Endodermal cell (in vitro differentiated cells): ENCODE data around the gene MIOS. TPM values are rescaled to one million over a fixed set of nuclear protein-coding genes. Genes with fewer than 3 reads are reported as not detected.
A peak's percentile ranks its signal among the peaks of the same experiment; 100 is the strongest.

Source experiments
- DNase-seq: peaks from one replicate; pipeline ENCODE4 v3.0.0-alpha.2; 2017
- H3K27ac ChIP-seq: 2 replicates; pipeline ENCODE4 v1.5.1; 2013; ENCODE audit warnings: mild to moderate bottlenecking, low read depth, low read length, moderate library complexity
- H3K27me3 ChIP-seq: 2 replicates; pipeline ENCODE4 v1.6.1; 2013; ENCODE audit warnings: mild to moderate bottlenecking, low read length, moderate library complexity; ENCODE audit not compliant: insufficient read depth, control insufficient read depth, poor library complexity, severe bottlenecking
- H3K36me3 ChIP-seq: 2 replicates; pipeline ENCODE4 v1.7.0; 2013; ENCODE audit warnings: mild to moderate bottlenecking, low read length, moderate library complexity; ENCODE audit not compliant: control insufficient read depth, insufficient read depth
- H3K4me1 ChIP-seq: one replicate; pipeline ENCODE4 v1.7.0; 2013; ENCODE audit warnings: low read length; ENCODE audit not compliant: control insufficient read depth, insufficient read depth
- H3K4me3 ChIP-seq: 2 replicates; pipeline ENCODE4 v1.5.1; 2013; ENCODE audit warnings: mild to moderate bottlenecking, low read length, moderate library complexity
- H3K9ac ChIP-seq: 2 replicates; pipeline ENCODE4 v1.6.1; 2013; ENCODE audit warnings: mild to moderate bottlenecking, low read length, moderate library complexity; ENCODE audit not compliant: poor library complexity, severe bottlenecking; ENCODE audit errors: extremely low read depth
- H3K9me3 ChIP-seq: 2 replicates; pipeline ENCODE4 v1.6.1; 2013; ENCODE audit warnings: mild to moderate bottlenecking, low read length, moderate library complexity; ENCODE audit not compliant: control insufficient read depth
- H3K27ac Mint-ChIP-seq: 2 replicates; pipeline ENCODE4 v1.8.0; 2020; ENCODE audit warnings: mixed read lengths
- H3K27me3 Mint-ChIP-seq: 2 replicates; pipeline ENCODE4 v1.8.0; 2021; ENCODE audit warnings: mild to moderate bottlenecking, mixed read lengths; ENCODE audit not compliant: insufficient read depth
- H3K36me3 Mint-ChIP-seq: 2 replicates; pipeline ENCODE4 v1.8.0; 2020; ENCODE audit warnings: low read depth, mixed read lengths
- H3K4me1 Mint-ChIP-seq: 2 replicates; pipeline ENCODE4 v1.8.0; 2020; ENCODE audit warnings: mixed read lengths
- H3K4me3 Mint-ChIP-seq: 2 replicates; pipeline ENCODE4 v1.8.0; 2020; ENCODE audit warnings: mild to moderate bottlenecking, moderate library complexity, mixed read lengths
- H3K9me3 Mint-ChIP-seq: 2 replicates; pipeline ENCODE4 v1.8.0; 2020; ENCODE audit warnings: mild to moderate bottlenecking, mixed read lengths
- CTCF ChIP-seq: fragments of 200-600 bp; sonication (generic); conservative IDR thresholded peaks from 2 replicates; pipeline ENCODE4 v1.5.0; 2021; ENCODE audit warnings: antibody characterized with exemption, mild to moderate bottlenecking
- WGBS, 2 experiments: methylation state at CpG; one replicate each; pipeline versions ENCODE4 v1.1.5 to v1.1.7; 2013; ENCODE audit warnings: missing lambda C conversion rate in 2 of 2, mixed read lengths in 1 of 2; ENCODE audit not compliant: insufficient coverage in 1 of 2, insufficient read length in 1 of 2; 5-methylcytosine and 5-hydroxymethylcytosine counted together
- total RNA-seq, 2 donors: library from RNA; stranded (reverse); fragmentation: NEBNext Ultra II Directional in 1 of 2; extraction: Animal tissue kit (Norgen Biotek cat#: 25700) in 1 of 2; gene quantifications; 2 replicates in 1 of 2; 3 replicates in 1 of 2; pipeline ENCODE4 v1.2.1, GENCODE V29; 2021

Gene MIOS
- total RNA-seq, 2 donors from 2014 or later = 53.3 to 55.8 TPM

- peaks cover 18% of the 10 kb centered on the region for H3K4me1 Mint-ChIP-seq
- H3K4me1 ChIP-seq = peaks cover 8% of the 10 kb centered on the region
- peak overlapping the region; percentile 83 for H3K9ac ChIP-seq
- DNase-seq = peak; percentile 73
- H3K4me3 Mint-ChIP-seq = no peak overlapping the region
- no peak overlapping the region for H3K27ac ChIP-seq
- H3K4me3 ChIP-seq = peak overlapping the region; percentile 97
- H3K9me3 ChIP-seq = peaks cover 24% of the 10 kb centered on the region
- H3K36me3 ChIP-seq = peaks cover 19% of the 10 kb centered on the region
- H3K27me3 ChIP-seq = no peaks in the 10 kb centered on the region
- WGBS, 2 experiments = 89 to 90% methylated on average over 19 to 26 of the region's 26 CpGs
- TF ChIP-seq CTCF = no peak
- peaks cover 29% of the 10 kb centered on the region for H3K36me3 Mint-ChIP-seq
- no peaks in the 10 kb centered on the region for H3K27me3 Mint-ChIP-seq
- H3K9me3 Mint-ChIP-seq = peaks cover 19% of the 10 kb centered on the region
- H3K27ac Mint-ChIP-seq = no peak overlapping the region
Measured at GRCh38 chr7:7565746-7566650, 686 bp upstream of the MIOS start.

- Histone ChIP-seq H3K9me3 (peaks cover 13% of the 10 kb centered on the region), H3K9ac (peak overlapping the region; percentile 83), H3K4me3 (peak overlapping the region; percentile 97), H3K36me3 (peaks cover 39% of the 10 kb centered on the region), H3K4me1 (peaks cover 8% of the 10 kb centered on the region), H3K27me3 (no peaks in the 10 kb centered on the region), H3K27ac (no peak overlapping the region)
- WGBS, 2 experiments = 83 to 89% methylated on average over 1 of the region's 2 CpGs
- peaks cover 35% of the 10 kb centered on the region for H3K36me3 Mint-ChIP-seq
- no peak for DNase-seq
- peaks cover 15% of the 10 kb centered on the region for H3K9me3 Mint-ChIP-seq
- H3K27me3 Mint-ChIP-seq = no peaks in the 10 kb centered on the region
- H3K4me1 Mint-ChIP-seq = peaks cover 18% of the 10 kb centered on the region
- H3K4me3 Mint-ChIP-seq = no peak overlapping the region
- no peak for TF ChIP-seq CTCF
- peak overlapping the region; percentile 67 for H3K27ac Mint-ChIP-seq
Measured at GRCh38 chr7:7567898-7568531, 1.3 kb downstream of the MIOS start.

- H3K27me3 ChIP-seq = no peaks in the 10 kb centered on the region
- H3K27ac ChIP-seq = no peak overlapping the region
- Mint-ChIP-seq H3K4me1 (peaks cover 13% of the 10 kb centered on the region), H3K27me3 (no peaks in the 10 kb centered on the region), H3K9me3 (peaks cover 15% of the 10 kb centered on the region), H3K36me3 (peaks cover 41% of the 10 kb centered on the region), H3K4me3 (no peak overlapping the region), H3K27ac (no peak overlapping the region)
- peak overlapping the region; percentile 97 for H3K4me3 ChIP-seq
- peaks cover 13% of the 10 kb centered on the region for H3K9me3 ChIP-seq
- H3K36me3 ChIP-seq = peaks cover 44% of the 10 kb centered on the region
- no peak for TF ChIP-seq CTCF
- WGBS, 2 experiments = 95 to 100% methylated on average over 4 of the region's 4 CpGs
- no peak for DNase-seq
- peaks cover 4% of the 10 kb centered on the region for H3K4me1 ChIP-seq
- H3K9ac ChIP-seq = no peak overlapping the region
Measured at GRCh38 chr7:7568553-7568952, 1.9 kb downstream of the MIOS start.
